ENCODE measurements around the gene RAB3C. TPM values are rescaled to one million over a fixed set of nuclear protein-coding genes. Genes with fewer than 3 reads are reported as not detected.

RAB3C gene, protein sequence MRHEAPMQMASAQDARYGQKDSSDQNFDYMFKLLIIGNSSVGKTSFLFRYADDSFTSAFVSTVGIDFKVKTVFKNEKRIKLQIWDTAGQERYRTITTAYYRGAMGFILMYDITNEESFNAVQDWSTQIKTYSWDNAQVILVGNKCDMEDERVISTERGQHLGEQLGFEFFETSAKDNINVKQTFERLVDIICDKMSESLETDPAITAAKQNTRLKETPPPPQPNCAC
- total RNA-seq = 0.09 TPM in 1 of 2 replicates, not detected in the other

DNA sequence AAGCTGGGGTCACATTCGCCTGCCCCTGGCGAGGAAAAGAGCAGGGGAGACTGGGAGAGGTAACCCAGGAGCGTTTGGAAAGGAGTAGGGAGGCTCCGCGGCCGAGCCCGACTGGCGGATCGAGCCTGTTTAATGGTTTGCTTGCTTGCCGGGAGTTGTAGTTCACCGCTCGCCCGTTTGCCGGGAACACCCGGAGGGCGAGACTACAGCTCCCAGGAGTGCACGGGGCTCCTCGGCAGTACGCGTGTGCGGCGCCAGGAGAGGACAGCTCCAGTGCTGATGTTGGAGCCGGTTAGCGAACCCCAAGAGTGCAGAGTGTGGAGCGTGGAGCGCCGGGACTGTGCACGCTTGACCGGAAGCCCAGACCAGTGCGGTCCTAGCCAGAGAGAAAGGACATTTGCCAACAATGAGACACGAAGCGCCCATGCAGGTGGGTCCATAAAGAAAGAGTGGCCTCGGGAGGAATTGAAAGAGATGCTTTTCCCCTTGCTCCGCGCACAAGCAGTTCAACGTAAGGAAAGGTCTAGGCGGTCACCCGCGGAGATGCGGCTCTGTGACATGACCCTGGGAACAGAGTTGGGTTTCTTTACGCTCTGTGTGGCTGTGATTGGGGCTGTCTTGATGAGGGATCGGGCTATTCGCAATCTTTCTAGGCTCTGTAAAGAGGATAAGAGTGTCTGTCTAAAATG is at the start of gene RAB3C:
TSS of gene RAB3C (plus strand) at position 273 of the 689 bp plus-strand sequence. CDS start at position 407, 134 bp downstream.

Other genes with a start within 250 kb of the RAB3C start
- 352 and 902 TPM in 2 replicates for gene PLK2, start 123.0 kb upstream of the RAB3C start, total RNA-seq
- gene GAPT, start 91.6 kb upstream of the RAB3C start, total RNA-seq = not detected in 2 replicates